ENCODE measurements around the gene RIPK3. TPM values are rescaled to one million over a fixed set of nuclear protein-coding genes. Genes with fewer than 3 reads are reported as not detected.

RIPK3 gene
- total and polyA plus RNA-seq, 2 of the 8 experiments (the other 6 are each of a cell fraction or from before 2014, with no cell fraction given), result 0.24 to 0.39 TPM

GRCh38 chr14:24286996-24287395 is 52.8 kb downstream of the RIPK3 start:
- no peak overlapping the region for H4K91ac ChIP-seq (replicated peaks; ENCODE audit: insufficient read length, low read length)
- no peak overlapping the region for H2BK120ac ChIP-seq (replicated peaks; ENCODE audit: low read depth, low read length)
- H4K5ac ChIP-seq (ENCODE audit: insufficient read length, low read depth, low read length), result no peak overlapping the region
- H3K14ac ChIP-seq (ENCODE audit: insufficient read length), result no peak overlapping the region
- no peak overlapping the region for H2BK12ac ChIP-seq (ENCODE audit: low read depth, low read length)
- no peak overlapping the region for H3K18ac ChIP-seq (ENCODE audit: extremely low read depth, low read length)
- H3K4me3 ChIP-seq (ENCODE audit: extremely low read depth in 1 of 4, insufficient read depth in 2 of 4, low read depth in 3 of 4, low read length in 4 of 4), result no peak overlapping the region
- DNase-seq (ENCODE audit: low read depth in 1 of 2, low spot score in 2 of 2) (no peak), FAIRE-seq (no peak)
- H2BK15ac ChIP-seq (ENCODE audit: low read length), result no peak overlapping the region
- no peaks in the 10 kb centered on the region for H3K27me3 ChIP-seq (replicated peaks in 1 of 4; ENCODE audit: control insufficient read depth in 3 of 4, extremely low read depth in 1 of 4, insufficient read depth in 3 of 4, low read length in 3 of 4)
- H3K56ac ChIP-seq (replicated peaks; ENCODE audit: insufficient read length, low read depth, low read length), result no peak overlapping the region
- H3K9ac ChIP-seq (replicated peaks in 1 of 4; ENCODE audit: extremely low read depth in 1 of 4, low read depth in 3 of 4, low read length in 3 of 4), result no peak overlapping the region
- POLR2A ChIA-PET (ENCODE audit: partially characterized antibody), result interaction anchor here (1.0 to 1.8 kb wide), 6 partner anchors 13 to 49 kb away, joined by 3 to 4 read pairs (median 3); partner anchors contain the start of genes CIDEB, DHRS1, NOP9 and TINF2
- H3K4me2 ChIP-seq (ENCODE audit: insufficient read depth in 1 of 2, low read depth in 2 of 2, low read length in 2 of 2), result no peak overlapping the region
- no peak overlapping the region for H2AFZ ChIP-seq (ENCODE audit: low read length)
- no peak overlapping the region for H2AK5ac ChIP-seq (ENCODE audit: low read depth, low read length)
- no peak overlapping the region for H4K8ac ChIP-seq (ENCODE audit: extremely low read depth, insufficient read depth, low read length)
- no peak overlapping the region for H2BK20ac ChIP-seq (ENCODE audit: low read length)
- H3K4ac ChIP-seq (replicated peaks; ENCODE audit: insufficient read length, low read depth, low read length), result no peak overlapping the region
- no peak overlapping the region for H3K23ac ChIP-seq (ENCODE audit: insufficient read length)
- H2BK5ac ChIP-seq (ENCODE audit: low read depth, low read length), result no peak overlapping the region
- no peaks in the 10 kb centered on the region; the same call in 1 of the 2 replicates for H3K79me1 ChIP-seq (ENCODE audit: low read depth, low read length)
- no peaks in the 10 kb centered on the region for H3K4me1 ChIP-seq (replicated peaks in 1 of 4; ENCODE audit: control insufficient read depth in 3 of 4, insufficient read depth in 4 of 4, low read length in 3 of 4)
- WGBS, 2 experiments (ENCODE audit: extremely low coverage in 1 of 2, insufficient coverage in 1 of 2, insufficient read length in 1 of 2, insufficient replicate concordance in 2 of 2, low coverage in 1 of 2, low lambda C conversion rate in 2 of 2, missing lambda C conversion rate in 1 of 2), result 89% methylated on average over 5 of the region's 5 CpGs; no CpG with 5 or more reads in 1 of the 2 experiments
- no peaks in the 10 kb centered on the region for H3K23me2 ChIP-seq (ENCODE audit: low read depth, low read length)
- H3K36me3 ChIP-seq (ENCODE audit: control insufficient read depth in 2 of 4, insufficient read depth in 4 of 4, low read length in 3 of 4), result peaks cover 0 to 8% (median 0%) of the 10 kb centered on the region in 4 experiments; a peak in 1 of 8 replicates
- CTCF ChIA-PET (ENCODE audit: partially characterized antibody), result interaction anchor here (0.9 to 11.5 kb wide), 5 partner anchors 11 to 43 kb away, joined by 3 to 137 read pairs (median 44); partner anchors contain the start of genes CIDEB, DHRS1, LTB4R2 and NOP9
- H3K9me3 ChIP-seq (ENCODE audit: insufficient read depth in 2 of 2, low read depth in 1 of 2, low read length in 1 of 2), result no peaks in the 10 kb centered on the region
- no peak overlapping the region for H3K27ac ChIP-seq (ENCODE audit: low read depth, low read length)
- H4K20me1 ChIP-seq (replicated peaks in 1 of 2; ENCODE audit: control insufficient read depth in 1 of 2, insufficient read depth in 2 of 2, low read length in 2 of 2), result peaks cover 0 to 3% of the 10 kb centered on the region in 2 experiments
- no peaks in the 10 kb centered on the region for H3K79me2 ChIP-seq (ENCODE audit: control insufficient read depth in 1 of 2, insufficient read depth in 2 of 2, low read length in 2 of 2)
- TF ChIP-seq MAX (IDR thresholded peaks at IDR 0.05), result no peak
- no peak for TF ChIP-seq ATF2 (IDR thresholded peaks at IDR 0.05; ENCODE audit: low read length)
- no peak for TF ChIP-seq BACH1 (IDR thresholded peaks at IDR 0.05; ENCODE audit: low read length)
- no peak for TF ChIP-seq TAF1 (IDR thresholded peaks at IDR 0.05; ENCODE audit: low read depth, low read length)
- no peak for TF ChIP-seq TAF7 (optimal IDR thresholded peaks at IDR 0.05; ENCODE audit: borderline replicate concordance, low read depth, low read length)
- no peak for TF ChIP-seq CTCF (IDR thresholded peaks at IDR 0.05; ENCODE audit: control extremely low read depth in 1 of 3, insufficient read depth in 1 of 3, low read depth in 1 of 3, low read length in 3 of 3)
- no peak for TF ChIP-seq ASH2L (IDR thresholded peaks at IDR 0.05; ENCODE audit: low read length)
- no peak for TF ChIP-seq EP300 (IDR thresholded peaks at IDR 0.05; ENCODE audit: borderline replicate concordance in 1 of 2, low read depth in 2 of 2, low read length in 2 of 2)
